HG02970 (cell line): ENCODE measurements around the gene ATP2B2.

Experiments used
- ATAC-seq: cut with Tn5 transposase; IDR thresholded peaks from one replicate; pipeline ENCODE4 v1.9.1; 2021; ENCODE audit warnings: mild to moderate bottlenecking, moderate library complexity, moderate number of reproducible peaks; ENCODE audit not compliant: unreplicated experiment, low FRiP score

ATP2B2 gene

GRCh38 chr3:10435850-10436249, 69.5 kb downstream of the ATP2B2 start:
- no peak for ATAC-seq

- no peak for ATAC-seq
These were observed 70.4 kb downstream of the ATP2B2 start for GRCh38 chr3:10434938-10435336.

DNA sequence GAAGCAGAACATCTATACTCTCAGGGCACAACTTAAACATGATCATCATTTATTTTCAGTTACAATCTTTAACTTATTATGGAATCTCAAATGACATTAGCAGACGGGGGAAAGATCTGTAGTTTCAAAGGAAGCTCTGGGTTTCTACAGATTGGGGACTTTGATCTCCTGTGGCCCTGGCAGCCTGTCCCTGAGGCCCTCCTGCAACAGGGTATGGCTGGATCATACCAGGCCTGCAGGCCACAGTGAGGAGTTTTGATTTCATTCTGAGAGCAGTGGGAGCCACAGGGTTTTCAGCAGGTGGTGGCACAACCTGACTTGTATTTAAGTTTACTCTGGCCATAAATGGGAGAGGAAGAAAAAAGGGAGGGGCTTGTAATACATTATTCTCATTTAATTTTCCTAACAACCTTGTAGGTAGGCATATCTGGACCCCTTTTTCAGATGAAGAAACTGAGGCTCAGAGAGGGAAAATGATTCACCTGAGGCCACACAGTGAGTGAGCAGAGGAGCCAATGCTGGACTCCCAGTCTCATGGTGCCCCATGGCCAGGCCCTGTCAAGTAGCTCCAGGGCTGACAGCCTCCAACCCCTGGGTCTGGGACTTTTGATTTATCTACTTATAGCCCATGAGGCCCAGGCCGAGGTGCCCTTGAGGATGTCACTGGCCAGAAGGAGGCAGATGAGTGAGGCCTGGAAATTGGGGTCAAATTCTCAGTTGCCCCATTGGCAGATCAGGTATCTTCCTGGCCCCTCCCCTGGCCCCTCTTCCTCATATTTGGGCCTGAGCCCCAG, 71.0 kb downstream of the ATP2B2 start:
- no peak for ATAC-seq

GRCh38 chr3:10432931-10433330, 72.5 kb downstream of the ATP2B2 start:
- ATAC-seq: no peak

DNA sequence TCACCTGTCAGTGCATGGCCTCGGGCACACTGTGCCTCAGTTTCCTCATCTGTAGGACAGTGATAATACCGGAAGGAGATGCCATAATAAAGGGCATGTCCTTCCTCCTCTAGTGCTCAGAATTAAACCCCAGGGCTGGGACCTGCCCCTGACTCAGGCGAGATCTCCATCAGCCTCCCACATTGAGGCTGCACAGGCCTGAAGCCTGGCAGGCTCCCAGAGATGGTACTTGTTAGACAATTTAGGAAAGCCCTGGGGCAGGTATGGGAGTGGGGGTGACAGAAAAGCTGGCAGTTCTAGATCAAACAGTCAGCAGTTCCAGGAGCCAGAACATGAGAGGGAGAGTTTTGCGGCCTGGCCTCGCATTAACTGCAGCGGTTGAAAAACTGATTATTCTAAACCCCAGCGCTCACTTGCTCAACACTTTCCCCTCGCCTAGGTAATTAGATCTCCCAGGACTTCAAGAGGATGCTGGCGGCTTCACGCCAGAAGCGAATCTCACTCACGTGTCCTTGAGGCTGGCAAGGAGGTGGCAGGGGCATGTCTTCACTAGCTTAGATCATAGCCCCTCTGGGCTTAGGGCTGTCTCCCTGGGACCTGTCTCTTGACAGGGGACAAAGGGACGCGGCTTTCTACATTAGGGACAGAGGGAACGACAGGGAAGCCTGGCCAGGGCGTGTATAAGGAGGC, 73.1 kb downstream of the ATP2B2 start:
- ATAC-seq: no peak

- ATAC-seq: no peak
These were observed 74.6 kb downstream of the ATP2B2 start for GRCh38 chr3:10430805-10431204.

GRCh38 chr3:10428406-10429091, 76.8 kb downstream of the ATP2B2 start:
- no peak for ATAC-seq

- no peak for ATAC-seq
These were observed 78.8 kb downstream of the ATP2B2 start for GRCh38 chr3:10426346-10427220.

DNA sequence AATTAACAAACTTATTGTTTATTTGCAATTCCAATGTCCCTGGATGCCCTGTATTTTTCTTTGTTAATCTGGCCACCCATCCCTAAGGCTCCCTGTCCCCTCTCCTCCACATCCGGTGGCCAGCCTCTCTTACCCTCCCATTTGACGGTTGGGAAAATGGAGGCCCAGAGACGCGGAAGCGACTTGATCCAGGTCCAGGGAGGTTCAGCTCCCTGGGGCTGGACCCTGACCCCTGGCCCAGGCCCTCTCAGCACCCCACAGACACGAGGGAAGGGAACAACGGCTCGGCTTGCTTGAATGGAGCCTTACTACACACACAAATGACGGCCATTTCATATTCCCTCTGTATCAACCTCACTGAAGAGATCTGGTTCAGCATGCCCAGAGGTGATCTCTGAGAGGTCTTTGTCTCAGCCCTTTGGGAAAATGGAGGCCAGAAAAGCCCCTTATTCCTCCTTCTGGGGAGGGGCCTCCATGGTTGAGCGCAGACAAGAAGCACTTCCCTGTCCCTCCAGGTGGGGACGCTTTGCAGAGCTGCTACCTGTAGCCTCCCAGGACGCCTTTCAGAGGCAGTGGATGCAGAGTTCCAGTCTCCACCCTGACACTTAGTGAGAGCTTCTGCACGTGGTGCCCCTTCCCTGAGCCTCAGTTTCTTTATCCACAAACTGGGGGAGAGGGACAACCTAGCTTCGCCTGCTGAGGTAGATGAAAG, 82.1 kb downstream of the ATP2B2 start:
- ATAC-seq: no peak

GRCh38 chr3:10421996-10422395, 83.4 kb downstream of the ATP2B2 start:
- ATAC-seq: no peak

- ATAC-seq: no peak
These were observed 84.5 kb downstream of the ATP2B2 start for GRCh38 chr3:10420745-10421475.

- no peak for ATAC-seq
These were observed 85.7 kb downstream of the ATP2B2 start for GRCh38 chr3:10419637-10420232.

GRCh38 chr3:10417847-10418246, 87.5 kb downstream of the ATP2B2 start:
- ATAC-seq: no peak

GRCh38 chr3:10416730-10417300, 88.6 kb downstream of the ATP2B2 start:
- ATAC-seq: no peak

DNA sequence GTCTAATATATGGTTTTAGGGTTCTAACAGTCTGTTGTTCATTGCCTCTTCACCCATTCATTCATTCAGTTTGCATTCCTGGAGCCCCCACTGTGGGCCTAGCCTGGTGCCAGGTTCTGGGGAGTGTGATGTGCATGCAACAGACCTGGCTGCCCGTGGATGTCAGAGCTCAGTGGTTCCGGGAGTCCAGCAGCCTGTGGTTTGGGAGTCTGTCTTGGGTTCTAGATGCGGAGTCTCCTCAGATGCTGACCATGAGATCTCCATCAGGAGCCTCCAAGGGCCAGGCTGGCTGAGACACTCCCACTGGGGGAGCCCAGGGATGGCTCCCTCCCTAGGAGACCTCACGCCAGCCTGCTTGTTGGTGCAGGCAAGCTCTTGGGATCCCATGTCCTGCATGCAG, 92.3 kb downstream of the ATP2B2 start:
- ATAC-seq: no peak

DNA sequence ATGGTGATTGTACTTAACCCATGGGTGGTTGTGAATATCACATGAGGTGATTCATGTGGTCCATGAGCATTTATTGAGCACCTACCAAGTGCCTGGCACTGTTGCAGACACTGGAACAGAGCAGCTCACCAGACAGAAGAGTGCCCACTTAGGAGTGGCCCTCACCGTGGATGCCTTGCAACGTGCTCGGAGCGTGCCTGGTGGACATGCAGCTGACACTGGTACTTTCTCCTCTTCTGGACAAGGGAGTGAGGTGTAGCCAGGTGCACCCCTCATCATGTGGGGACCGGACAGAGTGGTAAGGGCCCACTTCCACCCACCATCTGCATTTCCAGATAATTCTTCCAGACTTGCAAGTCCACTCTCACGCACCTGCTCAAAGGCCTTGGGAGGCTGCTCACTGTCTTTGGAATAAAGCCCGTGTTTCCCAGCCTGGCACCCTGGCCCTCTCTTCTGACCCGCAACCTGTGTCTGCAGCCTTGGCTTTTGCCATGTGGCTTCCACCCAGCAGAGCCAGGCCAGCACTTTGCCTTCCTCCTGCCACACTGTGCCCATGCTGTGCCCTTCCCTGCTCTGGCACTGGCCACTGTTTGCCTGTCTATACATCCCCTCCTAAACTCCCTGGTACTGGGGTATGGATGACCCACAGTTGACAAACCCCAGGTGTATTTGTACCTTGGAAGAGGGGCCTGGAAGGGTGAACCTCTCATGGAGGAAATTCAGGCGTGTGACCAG, 93.6 kb downstream of the ATP2B2 start:
- no peak for ATAC-seq

DNA sequence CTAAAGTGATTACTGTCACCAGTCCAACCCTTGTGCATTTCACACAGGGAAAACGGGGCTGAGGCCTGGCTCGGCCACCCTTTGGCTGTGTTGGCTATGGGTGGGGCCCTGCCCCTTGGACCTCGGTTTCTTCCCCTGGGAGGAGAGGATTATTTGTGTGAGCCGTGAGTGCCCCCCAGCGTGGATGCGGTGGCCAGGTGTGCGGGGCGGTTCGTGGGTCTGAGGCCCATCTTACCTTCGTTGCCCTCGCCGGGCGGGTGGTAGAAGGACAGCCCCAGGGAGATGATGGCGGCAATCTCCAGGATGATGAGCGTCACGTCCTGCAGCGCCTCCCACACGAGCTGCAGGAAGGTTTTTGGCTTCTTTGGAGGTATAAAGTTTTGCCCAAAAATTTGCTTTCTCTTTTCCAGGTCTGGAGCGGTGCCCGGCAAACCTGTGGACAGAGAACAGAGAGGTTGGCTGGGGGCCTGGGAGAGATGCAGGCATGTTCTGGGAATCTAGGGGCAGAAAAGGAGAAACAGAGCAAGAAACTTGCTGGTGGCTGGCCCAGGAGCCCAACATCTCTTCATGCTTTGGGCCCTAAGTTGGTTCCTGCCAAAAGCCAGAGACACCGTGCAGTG, 94.9 kb downstream of the ATP2B2 start:
- no peak for ATAC-seq
